Measurements from ENCODE around the gene SYCP2.

Gene SYCP2

GRCh38 chr20:59955131-59955796, 21.8 kb upstream of the SYCP2 start:
- Histone ChIP-seq H3K4me3 (ENCODE audit: low read length) (no peak overlapping the region), H3K4me1 (ENCODE audit: insufficient read depth, low read length) (no peaks in the 10 kb centered on the region), H3K36me3 (ENCODE audit: insufficient read depth, low read depth, low read length) (no peaks in the 10 kb centered on the region), H3K9me3 (ENCODE audit: insufficient read depth, low read depth, low read length) (no peaks in the 10 kb centered on the region), H3K27ac (ENCODE audit: low read length) (no peak overlapping the region), H3K9ac (ENCODE audit: low read depth, low read length) (no peak overlapping the region), H3K27me3 (ENCODE audit: insufficient read depth, low read length) (no peaks in the 10 kb centered on the region)

GRCh38 chr20:59954718-59955117, 21.3 kb upstream of the SYCP2 start:
- no peaks in the 10 kb centered on the region for H3K36me3 ChIP-seq (ENCODE audit: insufficient read depth, low read depth, low read length)
- no peak overlapping the region for H3K9ac ChIP-seq (ENCODE audit: low read depth, low read length)
- H3K9me3 ChIP-seq (ENCODE audit: insufficient read depth, low read depth, low read length), result no peaks in the 10 kb centered on the region
- no peaks in the 10 kb centered on the region for H3K27me3 ChIP-seq (ENCODE audit: insufficient read depth, low read length)
- H3K4me3 ChIP-seq (ENCODE audit: low read length), result no peak overlapping the region
- no peaks in the 10 kb centered on the region for H3K4me1 ChIP-seq (ENCODE audit: insufficient read depth, low read length)
- no peak overlapping the region for H3K27ac ChIP-seq (ENCODE audit: low read length)

- Histone ChIP-seq H3K9me3 (ENCODE audit: insufficient read depth, low read depth, low read length) (no peaks in the 10 kb centered on the region), H3K9ac (ENCODE audit: low read depth, low read length) (no peak overlapping the region), H3K4me3 (ENCODE audit: low read length) (no peak overlapping the region), H3K36me3 (ENCODE audit: insufficient read depth, low read depth, low read length) (peaks cover 16% of the 10 kb centered on the region), H3K4me1 (ENCODE audit: insufficient read depth, low read length) (peaks cover 13% of the 10 kb centered on the region; the same call in 1 of the 2 replicates), H3K27me3 (ENCODE audit: insufficient read depth, low read length) (no peaks in the 10 kb centered on the region), H3K27ac (ENCODE audit: low read length) (no peak overlapping the region)
Measured at GRCh38 chr20:59949911-59950310, 16.5 kb upstream of the SYCP2 start.

- Histone ChIP-seq H3K9me3 (ENCODE audit: insufficient read depth, low read depth, low read length) (no peaks in the 10 kb centered on the region), H3K27ac (ENCODE audit: low read length) (no peak overlapping the region), H3K4me1 (ENCODE audit: insufficient read depth, low read length) (peaks cover 13% of the 10 kb centered on the region; the same call in 1 of the 2 replicates), H3K36me3 (ENCODE audit: insufficient read depth, low read depth, low read length) (peaks cover 25% of the 10 kb centered on the region), H3K4me3 (ENCODE audit: low read length) (no peak overlapping the region), H3K27me3 (ENCODE audit: insufficient read depth, low read length) (no peaks in the 10 kb centered on the region), H3K9ac (ENCODE audit: low read depth, low read length) (no peak overlapping the region)
Measured at GRCh38 chr20:59948828-59949720, 15.6 kb upstream of the SYCP2 start.

GRCh38 chr20:59948212-59948611, 14.8 kb upstream of the SYCP2 start:
- Histone ChIP-seq H3K36me3 (ENCODE audit: insufficient read depth, low read depth, low read length) (peaks cover 33% of the 10 kb centered on the region), H3K27ac (ENCODE audit: low read length) (no peak overlapping the region), H3K9ac (ENCODE audit: low read depth, low read length) (no peak overlapping the region)

GRCh38 chr20:59947376-59947775, 13.9 kb upstream of the SYCP2 start:
- H3K9ac ChIP-seq (ENCODE audit: low read depth, low read length), result no peak overlapping the region
- no peak overlapping the region for H3K27ac ChIP-seq (ENCODE audit: low read length)
- H3K9me3 ChIP-seq (ENCODE audit: insufficient read depth, low read depth, low read length), result no peaks in the 10 kb centered on the region
- H3K4me1 ChIP-seq (ENCODE audit: insufficient read depth, low read length), result peaks cover 13% of the 10 kb centered on the region; the same call in 1 of the 2 replicates
- no peak overlapping the region for H3K4me3 ChIP-seq (ENCODE audit: low read length)
- H3K36me3 ChIP-seq (ENCODE audit: insufficient read depth, low read depth, low read length), result peaks cover 42% of the 10 kb centered on the region
- no peaks in the 10 kb centered on the region for H3K27me3 ChIP-seq (ENCODE audit: insufficient read depth, low read length)

More at GRCh38 chr20:59948212-59948611, 14.8 kb upstream of the SYCP2 start:
- Histone ChIP-seq H3K4me3 (ENCODE audit: low read length) (no peak overlapping the region), H3K27me3 (ENCODE audit: insufficient read depth, low read length) (no peaks in the 10 kb centered on the region), H3K9me3 (ENCODE audit: insufficient read depth, low read depth, low read length) (no peaks in the 10 kb centered on the region), H3K4me1 (ENCODE audit: insufficient read depth, low read length) (peaks cover 13% of the 10 kb centered on the region; the same call in 1 of the 2 replicates)

- H3K27me3 ChIP-seq (ENCODE audit: insufficient read depth, low read length), result no peaks in the 10 kb centered on the region
- peak overlapping the region; percentile 32 for H3K27ac ChIP-seq (ENCODE audit: low read length)
- H3K4me1 ChIP-seq (ENCODE audit: insufficient read depth, low read length), result peaks cover 19% of the 10 kb centered on the region; the same call in 1 of the 2 replicates
- H3K4me3 ChIP-seq (ENCODE audit: low read length), result 0 out of 2 replicates have a peak overlapping the region, but pooled peaks have one; percentile 2
- 0 out of 2 replicates have a peak overlapping the region, but pooled peaks have one; percentile 10 for H3K9ac ChIP-seq (ENCODE audit: low read depth, low read length)
- peaks cover 46% of the 10 kb centered on the region for H3K36me3 ChIP-seq (ENCODE audit: insufficient read depth, low read depth, low read length)
- H3K9me3 ChIP-seq (ENCODE audit: insufficient read depth, low read depth, low read length), result no peaks in the 10 kb centered on the region
Measured at GRCh38 chr20:59945731-59946130, 12.3 kb upstream of the SYCP2 start.

- Histone ChIP-seq H3K36me3 (ENCODE audit: insufficient read depth, low read depth, low read length) (peaks cover 46% of the 10 kb centered on the region), H3K9me3 (ENCODE audit: insufficient read depth, low read depth, low read length) (no peaks in the 10 kb centered on the region), H3K4me3 (ENCODE audit: low read length) (no peak overlapping the region), H3K9ac (ENCODE audit: low read depth, low read length) (no peak overlapping the region), H3K27ac (ENCODE audit: low read length) (peak overlapping the region; percentile 32), H3K27me3 (ENCODE audit: insufficient read depth, low read length) (no peaks in the 10 kb centered on the region), H3K4me1 (ENCODE audit: insufficient read depth, low read length) (peaks cover 19% of the 10 kb centered on the region; the same call in 1 of the 2 replicates)
Measured at GRCh38 chr20:59945175-59945574, 11.7 kb upstream of the SYCP2 start.

GRCh38 chr20:59944726-59945125, 11.3 kb upstream of the SYCP2 start:
- H3K4me3 ChIP-seq (ENCODE audit: low read length), result no peak overlapping the region
- no peak overlapping the region for H3K27ac ChIP-seq (ENCODE audit: low read length)
- no peaks in the 10 kb centered on the region for H3K27me3 ChIP-seq (ENCODE audit: insufficient read depth, low read length)
- H3K4me1 ChIP-seq (ENCODE audit: insufficient read depth, low read length), result peaks cover 19% of the 10 kb centered on the region; the same call in 1 of the 2 replicates
- H3K36me3 ChIP-seq (ENCODE audit: insufficient read depth, low read depth, low read length), result peaks cover 46% of the 10 kb centered on the region
- H3K9me3 ChIP-seq (ENCODE audit: insufficient read depth, low read depth, low read length), result no peaks in the 10 kb centered on the region
- H3K9ac ChIP-seq (ENCODE audit: low read depth, low read length), result no peak overlapping the region

- H3K36me3 ChIP-seq (ENCODE audit: insufficient read depth, low read depth, low read length), result peaks cover 42% of the 10 kb centered on the region
- H3K27me3 ChIP-seq (ENCODE audit: insufficient read depth, low read length), result peaks cover 20% of the 10 kb centered on the region
- no peak overlapping the region for H3K27ac ChIP-seq (ENCODE audit: low read length)
- H3K4me1 ChIP-seq (ENCODE audit: insufficient read depth, low read length), result peaks cover 19% of the 10 kb centered on the region; the same call in 1 of the 2 replicates
- H3K4me3 ChIP-seq (ENCODE audit: low read length), result no peak overlapping the region
- no peak overlapping the region for H3K9ac ChIP-seq (ENCODE audit: low read depth, low read length)
- H3K9me3 ChIP-seq (ENCODE audit: insufficient read depth, low read depth, low read length), result peaks cover 7% of the 10 kb centered on the region; the same call in 1 of the 2 replicates
Measured at GRCh38 chr20:59942245-59942644, 8.8 kb upstream of the SYCP2 start.

- Histone ChIP-seq H3K27me3 (ENCODE audit: insufficient read depth, low read length) (peaks cover 31% of the 10 kb centered on the region), H3K9me3 (ENCODE audit: insufficient read depth, low read depth, low read length) (peaks cover 7% of the 10 kb centered on the region; the same call in 1 of the 2 replicates), H3K9ac (ENCODE audit: low read depth, low read length) (peak overlapping the region; percentile 96), H3K4me1 (ENCODE audit: insufficient read depth, low read length) (peaks cover 15% of the 10 kb centered on the region; the same call in 1 of the 2 replicates), H3K4me3 (ENCODE audit: low read length) (peak overlapping the region; percentile 83), H3K27ac (ENCODE audit: low read length) (peak overlapping the region; percentile 73), H3K36me3 (ENCODE audit: insufficient read depth, low read depth, low read length) (peaks cover 40% of the 10 kb centered on the region)
Measured at GRCh38 chr20:59940956-59941294, 7.5 kb upstream of the SYCP2 start.

Data from iPS-20b (cell line).